K562 (cell line): ENCODE data around the gene SLC5A10. TPM values are rescaled to one million over a fixed set of nuclear protein-coding genes. Genes with fewer than 3 reads are reported as not detected.

ENCODE experiments used
- ATAC-seq: fragments of 200-7000 bp; cut with Tn5 transposase; 3 replicates; pipeline ENCODE4 v1.9.1; 2020; ENCODE audit warnings: moderate library complexity
- BruUV-seq: library from RNA; stranded (reverse); fragments of 400-500 nt; replicated peaks from 2 replicates; lab custom pipeline; 2021; lab: Mats Ljungman, UMichigan
- CTCF ChIA-PET: fragments of 300-600 bp; formaldehyde crosslinking; extraction: SDS; loops from one replicate; lab custom pipeline; 2021; ENCODE audit warnings: low intra/inter-chr PET ratio; lab: Yijun Ruan, JAX
- POLR2A ChIA-PET: fragments of 300-600, 350-650 bp; sonication (Branson Sonifier 250); formaldehyde crosslinking; extraction: SDS; loops from one replicate; lab custom pipeline; 2021; ENCODE audit warnings: antibody characterized with exemption, inconsistent platforms; lab: Yijun Ruan, JAX
- DNase-seq, 4 experiments: peaks; one replicate each; pipeline versions ENCODE4 v3.0.0 to v3.0.0-alpha.2; 2011 to 2018; ENCODE audit warnings: low spot score in 3 of 4, mixed read lengths in 3 of 4; ENCODE audit errors: extremely low read depth in 1 of 4
- FAIRE-seq: peaks from 2 replicates; lab custom pipeline; 2011; peaks lifted over from hg19 to GRCh38; lab: Jason Lieb, UNC
- H2AFZ ChIP-seq: 2 replicates; pipeline ENCODE4 v1.6.0; 2011; ENCODE audit warnings: low read depth, low read length, control low read depth, inconsistent platforms
- H3K27ac ChIP-seq: fragments of 200-600 bp; 3 replicates; pipeline ENCODE4 v1.8.0; 2011; ENCODE audit warnings: low read depth, mild to moderate bottlenecking, control low read depth, inconsistent platforms, low read length, moderate library complexity, mixed read lengths; ENCODE audit errors: extremely low read depth
- H3K27me3 ChIP-seq, 2 experiments: fragments of 300-600 bp in 1 of 2; 2 replicates in 1 of 2; 3 replicates in 1 of 2; pipeline versions ENCODE4 v1.6.0 to v1.8.0; 2011; ENCODE audit warnings: inconsistent platforms in 2 of 2, low read length in 2 of 2, mild to moderate bottlenecking in 1 of 2, mixed read lengths in 1 of 2, moderate library complexity in 1 of 2; ENCODE audit not compliant: control insufficient read depth in 2 of 2, insufficient read depth in 2 of 2
- H3K36me3 ChIP-seq: fragments of 300-600 bp; 3 replicates; pipeline ENCODE4 v1.8.0; 2011; ENCODE audit warnings: mild to moderate bottlenecking, low read length, inconsistent platforms; ENCODE audit not compliant: control insufficient read depth, insufficient read depth
- H3K4me1 ChIP-seq, 2 experiments: fragments of 200-600 bp in 1 of 2; replicated peaks in 1 of 2; 2 replicates in 1 of 2; 3 replicates in 1 of 2; pipeline versions ENCODE4 v1.5.1 to v1.8.0; 2011; ENCODE audit warnings: inconsistent platforms in 2 of 2, low read length in 2 of 2, mild to moderate bottlenecking in 1 of 2, mixed read lengths in 1 of 2, moderate library complexity in 1 of 2; ENCODE audit not compliant: control insufficient read depth in 2 of 2, insufficient read depth in 2 of 2
- H3K4me2 ChIP-seq: 2 replicates; pipeline ENCODE4 v1.6.1; 2011; ENCODE audit warnings: low read length, control low read depth, inconsistent platforms, mixed read lengths; ENCODE audit not compliant: insufficient read depth
- H3K4me3 ChIP-seq: fragments of 200-600 bp; sonication (generic), shearing (Covaris generic); 2 replicates; pipeline ENCODE4 v1.5.1; 2016; ENCODE audit warnings: control low read depth, inconsistent platforms
- H3K79me2 ChIP-seq: fragments of 200-600 bp; 3 replicates; pipeline ENCODE4 v1.8.0; 2011; ENCODE audit warnings: low read length, inconsistent platforms; ENCODE audit not compliant: control insufficient read depth, insufficient read depth
- H3K9ac ChIP-seq, 2 experiments: 2 replicates each; pipeline versions ENCODE4 v1.6.0 to v1.6.1; 2011; ENCODE audit warnings: low read depth in 2 of 2, low read length in 2 of 2, control low read depth in 1 of 2, inconsistent platforms in 1 of 2, mild to moderate bottlenecking in 1 of 2, mixed read lengths in 1 of 2; ENCODE audit not compliant: insufficient read depth in 1 of 2
- H3K9me1 ChIP-seq: one replicate; pipeline ENCODE4 v1.6.0; 2011; ENCODE audit warnings: inconsistent platforms, mild to moderate bottlenecking, low read length, moderate library complexity; ENCODE audit not compliant: control insufficient read depth, insufficient read depth
- H3K9me3 ChIP-seq: replicated peaks from 2 replicates; pipeline ENCODE4 v1.5.1; 2011; ENCODE audit warnings: low read depth, low read length, inconsistent platforms; ENCODE audit not compliant: control insufficient read depth, insufficient read depth
- H4K20me1 ChIP-seq: replicated peaks from 2 replicates; pipeline ENCODE4 v1.6.1; 2011; ENCODE audit warnings: low read length, inconsistent platforms, mixed read lengths; ENCODE audit not compliant: control insufficient read depth, insufficient read depth
- CGGBP1 ChIP-seq: fragments of 250-450 bp; sonication (Bioruptor Pico); IDR thresholded peaks from 2 replicates; pipeline ENCODE4 v1.9.0; 2021; ENCODE audit warnings: mild to moderate bottlenecking
- ESRRA ChIP-seq: fragments of 450-650 bp; IDR thresholded peaks from 2 replicates; pipeline ENCODE4 v1.6.1; 2014; ENCODE audit warnings: low read depth, mild to moderate bottlenecking, moderate library complexity, borderline replicate concordance
- FOXK1 ChIP-seq: sonication (generic); formaldehyde crosslinking; IDR thresholded peaks from 2 replicates; pipeline ENCODE4 v1.8.0; 2022; ENCODE audit warnings: missing genetic modification reagents, mild to moderate bottlenecking, borderline replicate concordance
- HEY1 ChIP-seq: fragments of 250-450 bp; sonication (Bioruptor Pico); IDR thresholded peaks from 2 replicates; pipeline ENCODE4 v1.5.0; 2020; ENCODE audit warnings: mild to moderate bottlenecking, moderate library complexity, borderline replicate concordance
- HNRNPLL ChIP-seq: fragments of 200-400 bp; formaldehyde crosslinking; IDR thresholded peaks from 2 replicates; pipeline ENCODE4 v1.6.1; 2017; ENCODE audit warnings: low read length, low read depth, mild to moderate bottlenecking; ENCODE audit not compliant: poor library complexity, severe bottlenecking
- MAZ ChIP-seq, 2 experiments: fragments of 450-650 bp in 1 of 2; sonication (generic) in 1 of 2; formaldehyde crosslinking; IDR thresholded peaks in 1 of 2; conservative IDR thresholded peaks in 1 of 2; 2 replicates each; pipeline versions ENCODE4 v1.4.0 to v1.5.0; 2020; ENCODE audit warnings: mild to moderate bottlenecking in 1 of 2, missing genetic modification reagents in 1 of 2
- NFATC3 ChIP-seq: fragments of 450-650 bp; IDR thresholded peaks from 2 replicates; pipeline ENCODE4 v1.6.1; 2017; ENCODE audit warnings: mild to moderate bottlenecking
- PHF8 ChIP-seq: fragments of 200-600 bp; sonication (generic); IDR thresholded peaks from 2 replicates; pipeline ENCODE4 v1.6.1; 2012; ENCODE audit warnings: mixed run types, mild to moderate bottlenecking, inconsistent platforms, low read length, moderate library complexity, borderline replicate concordance
- RBFOX2 ChIP-seq: fragments of 200-400 bp; formaldehyde crosslinking; IDR thresholded peaks from 2 replicates; pipeline ENCODE4 v1.6.1; 2017; ENCODE audit warnings: low read depth, mild to moderate bottlenecking, low read length, moderate library complexity
- SIN3B ChIP-seq: fragments of 450-650 bp; IDR thresholded peaks from 2 replicates; pipeline ENCODE4 v1.6.1; 2017; ENCODE audit warnings: low read depth, mild to moderate bottlenecking, moderate library complexity
- THAP7 ChIP-seq: fragments of 250-450 bp; sonication (Bioruptor Pico); IDR thresholded peaks from 2 replicates; pipeline ENCODE4 v1.5.0; 2021
- ZC3H11A ChIP-seq: IDR thresholded peaks from 2 replicates; pipeline ENCODE4 v1.6.1; 2012; ENCODE audit warnings: low read depth, low read length, improper control_type of control experiment
- ZKSCAN1 ChIP-seq: fragments of 150-350 bp; IDR thresholded peaks from 2 replicates; pipeline ENCODE4 v1.6.1; 2016; ENCODE audit warnings: low read depth, low read length
- ZNF280A ChIP-seq: fragments of 450-650 bp; IDR thresholded peaks from 2 replicates; pipeline ENCODE4 v1.6.1; 2018; ENCODE audit warnings: mild to moderate bottlenecking, low read depth; ENCODE audit not compliant: partially characterized antibody
- ZNF57 ChIP-seq: fragments of 450-650 bp; formaldehyde crosslinking; IDR thresholded peaks from 2 replicates; pipeline ENCODE4 v1.4.0; 2020; ENCODE audit warnings: mild to moderate bottlenecking, moderate library complexity
- ZNF639 ChIP-seq, 2 experiments: fragments of 200-800 bp in 1 of 2; sonication (Bioruptor generic) in 1 of 2; sonication (generic) in 1 of 2; formaldehyde crosslinking in 1 of 2; IDR thresholded peaks in 1 of 2; conservative IDR thresholded peaks in 1 of 2; 2 replicates each; pipeline versions ENCODE4 v1.5.0 to v1.6.1; 2016 to 2020; ENCODE audit warnings: missing compliant biosample characterization in 1 of 2, missing genetic modification characterization in 1 of 2, missing genetic modification reagents in 1 of 2
- WGBS: fragments of 100-300 bp; shearing (Covaris generic); methylation state at CpG from one replicate; pipeline ENCODE4 v1.1.6; 2016; ENCODE audit warnings: low coverage, mixed read lengths; ENCODE audit not compliant: insufficient coverage; ENCODE audit errors: missing lambda C conversion rate; 5-methylcytosine and 5-hydroxymethylcytosine counted together
- in situ Hi-C: fragments of 300-500 bp; cut with MboI; formaldehyde crosslinking; loops from 4 replicates; pipeline ENCODE4 v1.15.0; 2018; ENCODE audit warnings: inconsistent platforms, mixed read lengths
- intact Hi-C: fragments of 100-400 bp; cut with micrococcal nuclease; formaldehyde crosslinking; loops from 2 replicates; pipeline ENCODE4 v1.14.2; 2022
- polyA plus RNA-seq, 8 experiments: library from polyadenylated mRNA; depleted of rRNA in 4 of 8; stranded (reverse) in 5 of 8; unstranded in 3 of 8; fragments of >200 nt; fragmentation: Nextera tagmentation in 2 of 8; fragmentation: Illumina TruSeq in 1 of 8; extraction: Ambion mirVana in 2 of 8; extraction: Trizol in 1 of 8; gene quantifications; 2 replicates each; pipeline versions ENCODE4 v1.2.1 to v1.2.3, GENCODE V29; 2011 to 2014; ENCODE audit warnings: inconsistent platforms in 1 of 8, missing spikeins in 1 of 8
- total RNA-seq, 7 experiments: library from RNA; depleted of rRNA in 6 of 7; stranded (reverse); fragments of >200 nt in 6 of 7; fragmentation: Illumina TruSeq in 2 of 7; extraction: Trizol in 2 of 7; gene quantifications; 2 replicates each; pipeline versions ENCODE4 v1.2.1 to v1.2.3, GENCODE V29; 2011 to 2021; ENCODE audit warnings: low replicate concordance in 1 of 7

SLC5A10 gene
- total and polyA plus RNA-seq, 9 of the 15 experiments (the other 6 are each of a cell fraction or from before 2014, with no cell fraction given) = 0.03 to 0.09 (median 0.03) TPM; not detected in 5

- no peak for TF ChIP-seq RBFOX2
- TF ChIP-seq NFATC3 = no peak
- no peak for TF ChIP-seq FOXK1 (CRISPR knock-in tag)
- no peak for TF ChIP-seq MAZ (CRISPR knock-in tag; conservative IDR thresholded peaks at IDR 0.05 in 1 of 2, IDR thresholded peaks at IDR 0.05 in 1 of 2)
- TF ChIP-seq SIN3B = no peak
- TF ChIP-seq ZNF57 (CRISPR knock-in tag) = no peak
- TF ChIP-seq THAP7 = no peak
- TF ChIP-seq ZKSCAN1 = no peak
- no peak for TF ChIP-seq HEY1
- TF ChIP-seq HNRNPLL = no peak
- no peak for TF ChIP-seq ZC3H11A
- TF ChIP-seq ZNF639 (CRISPR knock-in tag; conservative IDR thresholded peaks at IDR 0.05 in 1 of 2, IDR thresholded peaks at IDR 0.05 in 1 of 2) = no peak
- TF ChIP-seq PHF8 = no peak
- no peak for TF ChIP-seq ZNF280A
- TF ChIP-seq CGGBP1 (CRISPR knock-in tag) = no peak
- TF ChIP-seq ESRRA = no peak
- TF ChIP-seq, all 486 proteins: peak for 0
- Histone ChIP-seq H3K27me3 (no peaks in the 10 kb centered on the region), H3K9me1 (no peaks in the 10 kb centered on the region), H3K79me2 (no peaks in the 10 kb centered on the region), H4K20me1 (no peaks in the 10 kb centered on the region), H3K4me2 (no peak overlapping the region), H3K4me1 (peaks cover 0 to 18% of the 10 kb centered on the region in 2 experiments; a peak in 3 of 5 replicates), H3K9me3 (no peaks in the 10 kb centered on the region), H3K36me3 (no peaks in the 10 kb centered on the region), H3K9ac (0 out of 4 replicates have a peak overlapping the region, but pooled peaks of 1 of the 2 experiments have one; percentile 35), H3K27ac (no peak overlapping the region), H3K4me3 (no peak overlapping the region), H2AFZ (no peak overlapping the region)
- ChIA-PET POLR2A (interaction anchor here (1.4 kb wide), 1 partner anchor 12 kb away, joined by 3 read pairs; no protein-coding TSS in a partner anchor), CTCF (no interaction called here)
- BruUV-seq = no TSS peak
- FAIRE-seq (no peak), DNase-seq (no peak), ATAC-seq (no peak)
- in situ Hi-C loops (no loop called here), intact Hi-C loops (no loop called here)
- WGBS = 50% methylated on average over 20 of the region's 22 CpGs
Observed at GRCh38 chr17:19012171-19013080, 60.5 kb downstream of the SLC5A10 start.
